ENCODE measurements around the gene IKZF5. TPM values are rescaled to one million over a fixed set of nuclear protein-coding genes. Genes with fewer than 3 reads are reported as not detected.
A peak's percentile ranks its signal among the peaks of the same experiment; 100 is the strongest.

Gene IKZF5
- total and polyA plus RNA-seq, 8 donors, result 3.5 to 18.5 (median 9.0) TPM

- no peaks in the 10 kb centered on the region for H3K27me3 ChIP-seq
- no peak overlapping the region for H3K4me3 ChIP-seq
- WGBS, 5 donors, result 49 to 64% (median 55%) methylated on average over 5 of the region's 5 CpGs
- no peak for TF ChIP-seq POLR2AphosphoS5 (IDR thresholded peaks at IDR 0.05)
- no peak for TF ChIP-seq CTCF (IDR thresholded peaks at IDR 0.05)
- no peak for TF ChIP-seq EP300 (IDR thresholded peaks at IDR 0.05)
- H3K4me1 ChIP-seq, result peaks cover 0 to under 1% (median 0%) of the 10 kb centered on the region in 4 donors
- H3K36me3 ChIP-seq, result no peaks in the 10 kb centered on the region
- H3K9me3 ChIP-seq, result no peaks in the 10 kb centered on the region
- DNase-seq, result peak in 1 of 2 donors; percentile 26
- no peak overlapping the region for H3K27ac ChIP-seq
- intact Hi-C loops (cut with DNase I; ENCODE audit: low total_unique reads), result no loop called here
Measured at GRCh38 chr10:122974023-122974422, 34.6 kb downstream of the IKZF5 start.

- Histone ChIP-seq H3K36me3 (no peaks in the 10 kb centered on the region), H3K27ac (no peak overlapping the region), H3K4me1 (no peaks in the 10 kb centered on the region), H3K9me3 (peaks cover 0 to 51% (median 16%) of the 10 kb centered on the region in 4 donors), H3K27me3 (no peaks in the 10 kb centered on the region), H3K4me3 (no peak overlapping the region)
- DNase-seq, result no peak
- TF ChIP-seq POLR2A (IDR thresholded peaks at IDR 0.05) (no peak), POLR2AphosphoS5 (IDR thresholded peaks at IDR 0.05) (no peak), EP300 (IDR thresholded peaks at IDR 0.05) (no peak), CTCF (IDR thresholded peaks at IDR 0.05) (no peak)
- WGBS, 5 donors, result 59 to 86% (median 72%) methylated on average over 3 of the region's 3 CpGs
- intact Hi-C loops (cut with DNase I; ENCODE audit: low total_unique reads), result no loop called here
Measured at GRCh38 chr10:122968698-122969097, 39.9 kb downstream of the IKZF5 start.

GRCh38 chr10:122966879-122967278, 41.7 kb downstream of the IKZF5 start:
- TF ChIP-seq CTCF (IDR thresholded peaks at IDR 0.05) (no peak), POLR2A (IDR thresholded peaks at IDR 0.05) (no peak), EP300 (IDR thresholded peaks at IDR 0.05) (no peak), POLR2AphosphoS5 (IDR thresholded peaks at IDR 0.05) (no peak)
- intact Hi-C loops (cut with DNase I; ENCODE audit: low total_unique reads), result no loop called here
- no peaks in the 10 kb centered on the region for H3K27me3 ChIP-seq
- no peaks in the 10 kb centered on the region for H3K4me1 ChIP-seq
- H3K36me3 ChIP-seq, result no peaks in the 10 kb centered on the region
- no peak overlapping the region for H3K27ac ChIP-seq
- no peak for DNase-seq
- H3K9me3 ChIP-seq, result peaks cover 0 to 56% (median 16%) of the 10 kb centered on the region in 4 donors
- H3K4me3 ChIP-seq, result no peak overlapping the region

- H3K4me1 ChIP-seq, result no peaks in the 10 kb centered on the region
- intact Hi-C loops (cut with DNase I; ENCODE audit: low total_unique reads), result no loop called here
- DNase-seq, result no peak
- 66 to 82% (median 76%) methylated on average over 3 of the region's 3 CpGs for WGBS, 5 donors
- TF ChIP-seq CTCF (IDR thresholded peaks at IDR 0.05) (no peak), POLR2A (IDR thresholded peaks at IDR 0.05) (no peak), EP300 (IDR thresholded peaks at IDR 0.05) (no peak), POLR2AphosphoS5 (IDR thresholded peaks at IDR 0.05) (no peak)
- H3K9me3 ChIP-seq, result peaks cover 0 to 41% (median 13%) of the 10 kb centered on the region in 4 donors
- H3K4me3 ChIP-seq, result no peak overlapping the region
- no peaks in the 10 kb centered on the region for H3K36me3 ChIP-seq
- H3K27me3 ChIP-seq, result no peaks in the 10 kb centered on the region
- no peak overlapping the region for H3K27ac ChIP-seq
Measured at GRCh38 chr10:122962405-122962804, 46.2 kb downstream of the IKZF5 start.
